Kidney (tissue), 14 donors: Measurements from ENCODE around the gene NDUFA13. TPM values are rescaled to one million over a fixed set of nuclear protein-coding genes. Genes with fewer than 3 reads are reported as not detected.
A peak's percentile ranks its signal among the peaks of the same experiment; 100 is the strongest.

Experiments used
- DNase-seq, 5 donors: peaks; one replicate each; pipeline ENCODE4 v3.0.0-alpha.2; 2013 to 2020
- FAIRE-seq: peaks from 2 replicates; lab custom pipeline; 2012; peaks lifted over from hg19 to GRCh38; lab: Jason Lieb, UNC
- H3K27ac ChIP-seq, 2 donors: one replicate each; pipeline ENCODE4 v1.7.0; 2013; ENCODE audit warnings: low read depth in 2 of 2, low read length in 2 of 2, inconsistent platforms in 1 of 2
- H3K27me3 ChIP-seq: one replicate; pipeline ENCODE4 v1.7.1; 2013; ENCODE audit warnings: low read length, inconsistent platforms; ENCODE audit not compliant: control insufficient read depth, insufficient read depth
- H3K36me3 ChIP-seq, 3 donors: one replicate each; pipeline versions ENCODE4 v1.7.0 to v1.7.1; 2013; ENCODE audit warnings: low read length in 3 of 3, control low read depth in 1 of 3, inconsistent platforms in 1 of 3; ENCODE audit not compliant: insufficient read depth in 3 of 3, control insufficient read depth in 2 of 3
- H3K4me1 ChIP-seq, 3 donors: one replicate each; pipeline versions ENCODE4 v1.7.0 to v1.7.1; 2013; ENCODE audit warnings: low read length in 3 of 3, inconsistent platforms in 1 of 3, low read depth in 1 of 3; ENCODE audit not compliant: control insufficient read depth in 2 of 3, insufficient read depth in 2 of 3
- H3K4me3 ChIP-seq, 3 donors: one replicate each; pipeline versions ENCODE4 v1.7.0 to v1.8.1; 2013; ENCODE audit warnings: low read length in 3 of 3, control low read depth in 1 of 3, inconsistent platforms in 1 of 3
- H3K9ac ChIP-seq, 3 donors: one replicate each; pipeline versions ENCODE4 v1.7.0 to v1.7.1; 2013; ENCODE audit warnings: low read length in 3 of 3, control low read depth in 1 of 3, inconsistent platforms in 1 of 3
- H3K9me3 ChIP-seq, 3 donors: one replicate each; pipeline versions ENCODE4 v1.7.0 to v1.7.1; 2013; ENCODE audit warnings: low read length in 3 of 3, control low read depth in 1 of 3, inconsistent platforms in 1 of 3; ENCODE audit not compliant: control insufficient read depth in 2 of 3, insufficient read depth in 1 of 3
- intact Hi-C: fragments of 100-400 bp; cut with DNase I; formaldehyde crosslinking; loops from one replicate; pipeline ENCODE4 v1.11.1; 2022
- polyA plus RNA-seq: library from polyadenylated mRNA; stranded (reverse); fragments of 350-450 nt; fragmentation: Illumina TruSeq; extraction: RNeasy Lipid Tissue Mini Kit (QIAGEN cat#74804); gene quantifications from one replicate; pipeline ENCODE4 v1.2.3, GENCODE V29; 2014; ENCODE audit warnings: low read depth, low replicate concordance; ENCODE audit not compliant: insufficient read depth
- total RNA-seq: library from RNA; stranded (reverse); fragmentation: NEBNext Ultra II Directional; extraction: Animal tissue kit (Norgen Biotek cat#: 25700); gene quantifications from one replicate; pipeline ENCODE4 v1.2.1, GENCODE V29; 2021
- TF ChIP-seq, protein P1 (sequence below): IDR thresholded peaks from 3 replicates; pipeline ENCODE4 v1.5.1; 2012; ENCODE audit warnings: mild to moderate bottlenecking, moderate library complexity, borderline replicate concordance; ENCODE audit not compliant: insufficient read depth; ENCODE audit errors: extremely low read depth
- donor health status: control.
- donor health status: control.
- donor health status: control.
- donor health status: control.
- donor health status: control.
- donor health status: DM: yes; HTN: yes; CAD: no.
- donor health status: Normal renal cell carcinoma (clear cell type).

The NDUFA13 gene
- total and polyA plus RNA-seq, 2 donors from 2014 or later: 328 to 627 TPM

GRCh38 chr19:19527674-19528625 is 11.9 kb downstream of the NDUFA13 start:
- intact Hi-C loops: no loop called here
- Histone ChIP-seq H3K27me3 (no peaks in the 10 kb centered on the region), H3K9ac (no peak overlapping the region), H3K9me3 (no peaks in the 10 kb centered on the region), H3K36me3 (peaks cover 0 to 5% (median 3%) of the 10 kb centered on the region in 3 donors), H3K4me1 (peaks cover 0 to 2% (median 0%) of the 10 kb centered on the region in 3 donors), H3K27ac (no peak overlapping the region), H3K4me3 (no peak overlapping the region)
- FAIRE-seq (no peak), DNase-seq (no peak)
- TF ChIP-seq, protein P1, sequence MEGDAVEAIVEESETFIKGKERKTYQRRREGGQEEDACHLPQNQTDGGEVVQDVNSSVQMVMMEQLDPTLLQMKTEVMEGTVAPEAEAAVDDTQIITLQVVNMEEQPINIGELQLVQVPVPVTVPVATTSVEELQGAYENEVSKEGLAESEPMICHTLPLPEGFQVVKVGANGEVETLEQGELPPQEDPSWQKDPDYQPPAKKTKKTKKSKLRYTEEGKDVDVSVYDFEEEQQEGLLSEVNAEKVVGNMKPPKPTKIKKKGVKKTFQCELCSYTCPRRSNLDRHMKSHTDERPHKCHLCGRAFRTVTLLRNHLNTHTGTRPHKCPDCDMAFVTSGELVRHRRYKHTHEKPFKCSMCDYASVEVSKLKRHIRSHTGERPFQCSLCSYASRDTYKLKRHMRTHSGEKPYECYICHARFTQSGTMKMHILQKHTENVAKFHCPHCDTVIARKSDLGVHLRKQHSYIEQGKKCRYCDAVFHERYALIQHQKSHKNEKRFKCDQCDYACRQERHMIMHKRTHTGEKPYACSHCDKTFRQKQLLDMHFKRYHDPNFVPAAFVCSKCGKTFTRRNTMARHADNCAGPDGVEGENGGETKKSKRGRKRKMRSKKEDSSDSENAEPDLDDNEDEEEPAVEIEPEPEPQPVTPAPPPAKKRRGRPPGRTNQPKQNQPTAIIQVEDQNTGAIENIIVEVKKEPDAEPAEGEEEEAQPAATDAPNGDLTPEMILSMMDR: no peak

GRCh38 chr19:19528721-19529490 is 12.9 kb downstream of the NDUFA13 start, which contains the start of gene YJEFN3:
YJEFN3 (plus strand) TSS chr19:19528911; CDS start chr19:19528933, 22 bp downstream.
- H3K27me3 ChIP-seq: no peaks in the 10 kb centered on the region
- no peak for FAIRE-seq
- no peaks in the 10 kb centered on the region for H3K9me3 ChIP-seq
- TF ChIP-seq, protein P1: no peak
- DNase-seq: peak in 4 of 5 donors; percentile 64 to 75 (median 73)
- peaks cover 0 to 5% (median 3%) of the 10 kb centered on the region in 3 donors for H3K36me3 ChIP-seq
- intact Hi-C loops: no loop called here
- no peak within 1 kb of the TSS for H3K9ac ChIP-seq
- H3K27ac ChIP-seq: no peak within 1 kb of the TSS
- peaks cover 0 to 2% (median 0%) of the 10 kb centered on the region in 3 donors for H3K4me1 ChIP-seq
- no peak within 1 kb of the TSS for H3K4me3 ChIP-seq

GRCh38 chr19:19529783-19530422 is 13.9 kb downstream of the NDUFA13 start:
- TF ChIP-seq, protein P1: no peak
- intact Hi-C loops: loop anchor here (5.0 to 10.0 kb wide), 2 partner anchors 112 to 435 kb away; partner anchors contain the start of gene GMIP
- Histone ChIP-seq H3K36me3 (peaks cover 0 to 3% (median 0%) of the 10 kb centered on the region in 3 donors), H3K9me3 (no peaks in the 10 kb centered on the region), H3K27ac (no peak overlapping the region), H3K4me3 (no peak overlapping the region), H3K4me1 (peaks cover 0 to 2% (median 0%) of the 10 kb centered on the region in 3 donors), H3K27me3 (no peaks in the 10 kb centered on the region), H3K9ac (no peak overlapping the region)
- no peak for DNase-seq
- FAIRE-seq: no peak
